GM13977 (cell line): ENCODE measurements around the gene TXNRD3.

ENCODE experiments used
- DNase-seq: peaks from one replicate; pipeline ENCODE4 v3.0.0; 2012; ENCODE audit warnings: low spot score
- in situ Hi-C: fragments of 300-500 bp; cut with MboI; formaldehyde crosslinking; loops from one replicate; pipeline ENCODE4 v1.12.0; 2022; ENCODE audit warnings: low sequenced_read_pairs, low pct_unique_long_range_greater_than_20kb, mixed read lengths, inconsistent platforms; ENCODE audit not compliant: unreplicated experiment
- TF ChIP-seq, protein P1 (sequence below): IDR thresholded peaks from 2 replicates; pipeline ENCODE4 v1.5.1; 2012; ENCODE audit warnings: mild to moderate bottlenecking, control low read depth; ENCODE audit not compliant: insufficient read depth; ENCODE audit errors: extremely low read depth, missing control alignments

The TXNRD3 gene

DNA sequence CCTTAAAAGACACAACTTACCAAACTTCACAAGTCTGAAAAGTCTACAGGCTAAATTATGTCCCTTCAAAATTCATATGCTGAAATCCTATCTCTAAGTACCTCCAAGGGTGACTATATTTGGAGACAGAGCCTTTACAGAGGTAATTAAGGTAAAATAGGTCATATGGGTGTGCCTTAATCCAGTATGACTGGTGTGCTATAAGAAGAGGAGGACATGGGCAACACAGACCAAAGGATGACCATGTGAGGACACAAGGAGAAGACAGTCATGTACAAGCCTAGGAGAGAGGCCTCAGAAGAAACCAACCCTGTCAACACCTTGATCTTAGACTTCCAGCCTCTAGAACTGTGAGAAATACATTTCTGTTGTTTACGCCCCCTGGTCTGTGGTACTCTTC lies 32.2 kb downstream of the TXNRD3 start:
- DNase-seq: no peak
- TF ChIP-seq, protein P1, sequence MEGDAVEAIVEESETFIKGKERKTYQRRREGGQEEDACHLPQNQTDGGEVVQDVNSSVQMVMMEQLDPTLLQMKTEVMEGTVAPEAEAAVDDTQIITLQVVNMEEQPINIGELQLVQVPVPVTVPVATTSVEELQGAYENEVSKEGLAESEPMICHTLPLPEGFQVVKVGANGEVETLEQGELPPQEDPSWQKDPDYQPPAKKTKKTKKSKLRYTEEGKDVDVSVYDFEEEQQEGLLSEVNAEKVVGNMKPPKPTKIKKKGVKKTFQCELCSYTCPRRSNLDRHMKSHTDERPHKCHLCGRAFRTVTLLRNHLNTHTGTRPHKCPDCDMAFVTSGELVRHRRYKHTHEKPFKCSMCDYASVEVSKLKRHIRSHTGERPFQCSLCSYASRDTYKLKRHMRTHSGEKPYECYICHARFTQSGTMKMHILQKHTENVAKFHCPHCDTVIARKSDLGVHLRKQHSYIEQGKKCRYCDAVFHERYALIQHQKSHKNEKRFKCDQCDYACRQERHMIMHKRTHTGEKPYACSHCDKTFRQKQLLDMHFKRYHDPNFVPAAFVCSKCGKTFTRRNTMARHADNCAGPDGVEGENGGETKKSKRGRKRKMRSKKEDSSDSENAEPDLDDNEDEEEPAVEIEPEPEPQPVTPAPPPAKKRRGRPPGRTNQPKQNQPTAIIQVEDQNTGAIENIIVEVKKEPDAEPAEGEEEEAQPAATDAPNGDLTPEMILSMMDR: no peak
- in situ Hi-C loops: no loop called here

DNA sequence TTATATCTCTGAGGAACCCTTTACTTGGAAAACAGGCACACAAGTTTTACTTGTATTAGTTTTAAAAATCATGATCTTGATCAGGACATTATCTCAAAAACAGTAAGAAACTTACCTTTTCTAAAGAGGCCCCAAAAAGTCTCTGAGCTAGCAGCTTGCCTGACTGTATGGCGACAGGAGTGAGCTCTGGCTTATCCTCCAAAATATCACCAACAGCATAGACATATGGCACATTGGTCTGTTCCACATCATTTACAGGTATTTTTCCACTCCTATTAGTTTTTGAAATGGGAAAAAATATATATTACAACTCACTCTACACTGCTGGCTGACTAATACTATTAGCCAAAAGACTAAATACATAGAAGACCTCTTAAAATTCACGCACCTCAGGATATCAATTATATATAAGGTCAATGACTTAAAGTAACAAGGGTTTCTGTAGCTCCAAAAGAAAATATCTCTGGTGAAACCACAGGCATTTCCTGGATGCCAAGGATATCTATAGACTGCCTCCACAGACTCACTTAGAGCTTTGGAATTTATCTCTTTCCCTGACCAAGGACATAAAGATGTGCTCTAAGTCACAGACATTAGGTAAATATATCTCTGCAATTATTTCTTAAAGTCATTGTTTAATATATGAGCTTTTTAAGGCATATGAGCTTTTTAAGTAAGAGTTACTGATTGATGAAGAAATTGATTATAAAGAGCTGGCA lies 33.1 kb downstream of the TXNRD3 start:
- in situ Hi-C loops: no loop called here
- TF ChIP-seq, protein P1: no peak
- DNase-seq: no peak

DNA sequence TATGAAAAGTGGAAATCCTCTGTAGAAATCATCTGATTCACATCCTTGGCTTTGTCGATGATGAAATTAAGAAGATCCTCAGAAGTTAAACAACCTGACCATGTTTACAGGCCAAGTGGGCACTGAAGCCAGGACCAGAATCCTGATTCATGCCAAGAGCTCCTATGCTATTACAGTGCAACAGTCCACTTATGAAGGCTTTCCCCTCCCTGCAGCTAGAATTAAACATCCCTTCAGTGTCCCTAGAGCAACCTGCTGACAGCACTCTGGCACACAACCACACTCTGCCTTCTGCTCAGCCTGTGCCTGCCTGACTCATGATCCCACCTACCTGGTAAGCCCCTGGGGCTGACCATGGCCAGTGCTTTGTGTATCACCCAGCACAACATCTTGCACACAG lies 33.8 kb downstream of the TXNRD3 start:
- TF ChIP-seq, protein P1: no peak
- in situ Hi-C loops: no loop called here
- no peak for DNase-seq

- no peak for DNase-seq
- in situ Hi-C loops: no loop called here
- TF ChIP-seq, protein P1: no peak
Measured at GRCh38 chr3:126620738-126621137, 34.2 kb downstream of the TXNRD3 start.

DNA sequence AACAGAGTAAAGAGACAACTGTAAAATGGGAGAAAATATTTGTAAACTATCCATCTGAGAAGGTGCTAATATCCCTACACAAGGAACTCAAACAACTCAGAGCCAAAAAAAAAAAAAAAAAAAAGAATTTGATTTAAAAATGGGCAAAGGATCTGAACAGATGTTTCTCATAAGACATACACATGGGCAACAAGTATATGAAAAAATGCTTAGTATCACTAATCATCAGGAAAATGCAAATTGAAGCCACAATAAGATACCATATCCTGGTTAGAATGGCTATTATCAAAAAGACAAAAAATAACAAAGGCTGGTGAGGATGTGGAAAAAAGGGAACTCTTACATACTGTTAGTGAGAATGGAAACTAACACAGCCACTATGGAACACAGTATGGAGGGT lies 36.2 kb downstream of the TXNRD3 start:
- TF ChIP-seq, protein P1: no peak
- no peak for DNase-seq
- in situ Hi-C loops: no loop called here

- TF ChIP-seq, protein P1: no peak
- no peak for DNase-seq
- in situ Hi-C loops: no loop called here
Measured at GRCh38 chr3:126618021-126618420, 36.9 kb downstream of the TXNRD3 start.
